PFSK-1 (cell line): ENCODE results near the gene TIMP3.

Experiments used
- POLR2AphosphoS5 ChIP-seq: IDR thresholded peaks from 2 replicates; pipeline ENCODE4 v1.6.1; 2012; ENCODE audit warnings: low read depth, mild to moderate bottlenecking, control low read depth, low read length, moderate library complexity
- SIN3A ChIP-seq: IDR thresholded peaks from 2 replicates; pipeline ENCODE4 v1.6.1; 2012; ENCODE audit warnings: mild to moderate bottlenecking, low read length, moderate library complexity, borderline replicate concordance; ENCODE audit not compliant: insufficient read depth
- TF ChIP-seq, protein P1 (sequence below), 2 experiments: IDR thresholded peaks; 2 replicates each; pipeline versions ENCODE4 v1.6.1 to v1.8.0; 2011 to 2012; ENCODE audit warnings: low read depth in 2 of 2, low read length in 2 of 2, control low read depth in 1 of 2, inconsistent platforms in 1 of 2, mild to moderate bottlenecking in 1 of 2, moderate library complexity in 1 of 2; ENCODE audit not compliant: insufficient read depth in 1 of 2

DNA sequence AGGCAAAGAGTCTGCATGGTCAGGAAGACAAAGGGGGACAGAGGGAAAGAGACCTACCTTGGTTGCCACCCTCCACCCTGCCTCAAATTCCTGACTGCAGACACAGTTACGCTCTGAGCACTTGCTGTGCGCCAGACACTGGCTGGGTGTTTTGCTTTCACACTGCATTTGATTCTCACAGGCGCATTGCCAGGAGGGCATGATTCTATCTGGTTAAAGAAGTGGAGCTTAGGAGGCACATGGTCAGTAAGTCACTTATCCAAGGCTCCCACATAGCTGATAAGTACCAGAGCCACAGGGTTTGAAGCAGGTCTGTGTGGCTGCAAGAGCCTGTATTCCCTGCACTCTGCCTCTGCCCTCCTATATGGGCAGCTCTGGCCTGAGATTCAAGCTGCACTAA, 103.9 kb downstream of the TIMP3 start:
- TF ChIP-seq POLR2AphosphoS5 (no peak), SIN3A (no peak)
- TF ChIP-seq, protein P1, sequence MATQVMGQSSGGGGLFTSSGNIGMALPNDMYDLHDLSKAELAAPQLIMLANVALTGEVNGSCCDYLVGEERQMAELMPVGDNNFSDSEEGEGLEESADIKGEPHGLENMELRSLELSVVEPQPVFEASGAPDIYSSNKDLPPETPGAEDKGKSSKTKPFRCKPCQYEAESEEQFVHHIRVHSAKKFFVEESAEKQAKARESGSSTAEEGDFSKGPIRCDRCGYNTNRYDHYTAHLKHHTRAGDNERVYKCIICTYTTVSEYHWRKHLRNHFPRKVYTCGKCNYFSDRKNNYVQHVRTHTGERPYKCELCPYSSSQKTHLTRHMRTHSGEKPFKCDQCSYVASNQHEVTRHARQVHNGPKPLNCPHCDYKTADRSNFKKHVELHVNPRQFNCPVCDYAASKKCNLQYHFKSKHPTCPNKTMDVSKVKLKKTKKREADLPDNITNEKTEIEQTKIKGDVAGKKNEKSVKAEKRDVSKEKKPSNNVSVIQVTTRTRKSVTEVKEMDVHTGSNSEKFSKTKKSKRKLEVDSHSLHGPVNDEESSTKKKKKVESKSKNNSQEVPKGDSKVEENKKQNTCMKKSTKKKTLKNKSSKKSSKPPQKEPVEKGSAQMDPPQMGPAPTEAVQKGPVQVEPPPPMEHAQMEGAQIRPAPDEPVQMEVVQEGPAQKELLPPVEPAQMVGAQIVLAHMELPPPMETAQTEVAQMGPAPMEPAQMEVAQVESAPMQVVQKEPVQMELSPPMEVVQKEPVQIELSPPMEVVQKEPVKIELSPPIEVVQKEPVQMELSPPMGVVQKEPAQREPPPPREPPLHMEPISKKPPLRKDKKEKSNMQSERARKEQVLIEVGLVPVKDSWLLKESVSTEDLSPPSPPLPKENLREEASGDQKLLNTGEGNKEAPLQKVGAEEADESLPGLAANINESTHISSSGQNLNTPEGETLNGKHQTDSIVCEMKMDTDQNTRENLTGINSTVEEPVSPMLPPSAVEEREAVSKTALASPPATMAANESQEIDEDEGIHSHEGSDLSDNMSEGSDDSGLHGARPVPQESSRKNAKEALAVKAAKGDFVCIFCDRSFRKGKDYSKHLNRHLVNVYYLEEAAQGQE (IDR thresholded peaks at IDR 0.05; ENCODE audit: insufficient read depth in 1 of 2, low read depth in 2 of 2, low read length in 2 of 2): no peak
